CD14-positive monocyte (primary cell): Measurements from ENCODE around the gene TMEM218. TPM values are rescaled to one million over a fixed set of nuclear protein-coding genes. Genes with fewer than 3 reads are reported as not detected.
A peak's percentile ranks its signal among the peaks of the same experiment; 100 is the strongest.

ENCODE experiments used
- DNase-seq, 3 donors: peaks; one replicate each; pipeline ENCODE4 v3.0.0-alpha.2; 2011 to 2022
- H2AFZ ChIP-seq: 2 replicates; pipeline ENCODE4 v1.6.0; 2012; ENCODE audit warnings: mild to moderate bottlenecking, low read depth, low read length, inconsistent platforms; ENCODE audit not compliant: insufficient read depth, poor library complexity, severe bottlenecking
- H3K27ac ChIP-seq, 2 donors: 1 replicate in 1 of 2; 2 replicates in 1 of 2; pipeline ENCODE4 v1.5.1; 2012 to 2013; ENCODE audit warnings: low read length in 2 of 2, control low read depth in 1 of 2, inconsistent platforms in 1 of 2, low read depth in 1 of 2, mild to moderate bottlenecking in 1 of 2
- H3K27me3 ChIP-seq, 2 donors: one replicate each; pipeline versions ENCODE4 v1.6.0 to v1.6.1; 2011 to 2013; ENCODE audit warnings: low read length in 2 of 2; ENCODE audit not compliant: control insufficient read depth in 2 of 2, insufficient read depth in 2 of 2
- H3K36me3 ChIP-seq, 2 donors: replicated peaks in 1 of 2; 1 replicate in 1 of 2; 2 replicates in 1 of 2; pipeline versions ENCODE4 v1.5.1 to v1.6.1; 2012 to 2013; ENCODE audit warnings: low read length in 2 of 2, control low read depth in 1 of 2, inconsistent platforms in 1 of 2, mild to moderate bottlenecking in 1 of 2; ENCODE audit not compliant: insufficient read depth in 2 of 2, control insufficient read depth in 1 of 2
- H3K4me1 ChIP-seq, 2 donors: 1 replicate in 1 of 2; 2 replicates in 1 of 2; pipeline versions ENCODE4 v1.5.1 to v1.6.1; 2012 to 2013; ENCODE audit warnings: low read length in 2 of 2, control low read depth in 1 of 2, inconsistent platforms in 1 of 2, mild to moderate bottlenecking in 1 of 2, moderate library complexity in 1 of 2; ENCODE audit not compliant: insufficient read depth in 2 of 2, control insufficient read depth in 1 of 2
- H3K4me2 ChIP-seq: replicated peaks from 2 replicates; pipeline ENCODE3; 2012; ENCODE audit warnings: low read length, moderate library complexity, mild to moderate bottlenecking; ENCODE audit not compliant: poor library complexity, severe bottlenecking; ENCODE audit errors: extremely low read depth
- H3K4me3 ChIP-seq, 3 experiments: fragments of 200-600 bp in 1 of 3; sonication (generic) in 1 of 3; replicated peaks in 1 of 3; 1 replicate in 2 of 3; 2 replicates in 1 of 3; pipeline ENCODE4 v1.5.1; 2011 to 2013; ENCODE audit warnings: low read length in 3 of 3, mild to moderate bottlenecking in 3 of 3, control low read depth in 2 of 3, low read depth in 2 of 3, inconsistent platforms in 1 of 3, moderate library complexity in 1 of 3
- H3K79me2 ChIP-seq: 2 replicates; pipeline ENCODE4 v1.6.0; 2012; ENCODE audit warnings: mild to moderate bottlenecking, control low read depth, inconsistent platforms, low read length, moderate library complexity; ENCODE audit not compliant: insufficient read depth
- H3K9ac ChIP-seq: 2 replicates; pipeline ENCODE4 v1.6.0; 2017; ENCODE audit warnings: low read length, mild to moderate bottlenecking; ENCODE audit not compliant: insufficient read depth, poor library complexity, severe bottlenecking
- H3K9me3 ChIP-seq, 2 donors: replicated peaks in 1 of 2; 1 replicate in 1 of 2; 2 replicates in 1 of 2; pipeline versions ENCODE4 v1.5.1 to v1.6.1; 2012 to 2013; ENCODE audit warnings: low read length in 2 of 2, control low read depth in 1 of 2; ENCODE audit not compliant: control insufficient read depth in 1 of 2, insufficient read depth in 1 of 2
- H4K20me1 ChIP-seq: 2 replicates; pipeline ENCODE4 v1.6.0; 2012; ENCODE audit warnings: mild to moderate bottlenecking, low read length, control low read depth, moderate library complexity; ENCODE audit not compliant: insufficient read depth
- H3K27ac Mint-ChIP-seq, 7 donors: one replicate each; pipeline ENCODE4 v1.8.0; 2020; ENCODE audit warnings: mild to moderate bottlenecking in 7 of 7, mixed read lengths in 7 of 7, moderate library complexity in 6 of 7, inconsistent platforms in 2 of 7
- H3K27me3 Mint-ChIP-seq, 3 donors: one replicate each; pipeline ENCODE4 v1.8.0; 2021 to 2022; ENCODE audit warnings: low read depth in 3 of 3, mild to moderate bottlenecking in 3 of 3, mixed read lengths in 3 of 3, moderate library complexity in 3 of 3, inconsistent platforms in 1 of 3
- H3K36me3 Mint-ChIP-seq, 2 donors: one replicate each; pipeline ENCODE4 v1.8.0; 2020; ENCODE audit warnings: mixed read lengths in 2 of 2, inconsistent platforms in 1 of 2, mild to moderate bottlenecking in 1 of 2
- H3K4me1 Mint-ChIP-seq: one replicate; pipeline ENCODE4 v1.8.0; 2020; ENCODE audit warnings: mild to moderate bottlenecking, mixed read lengths
- H3K4me3 Mint-ChIP-seq, 2 donors: one replicate each; pipeline ENCODE4 v1.8.0; 2020; ENCODE audit warnings: mild to moderate bottlenecking in 2 of 2, mixed read lengths in 2 of 2, moderate library complexity in 1 of 2
- H3K9me3 Mint-ChIP-seq, 7 donors: one replicate each; pipeline ENCODE4 v1.8.0; 2020 to 2022; ENCODE audit warnings: mixed read lengths in 7 of 7, mild to moderate bottlenecking in 6 of 7, moderate library complexity in 6 of 7, inconsistent platforms in 2 of 7
- WGBS: methylation state at CpG from one replicate; pipeline ENCODE4 v1.1.5; 2013; ENCODE audit warnings: missing lambda C conversion rate; ENCODE audit not compliant: insufficient coverage; 5-methylcytosine and 5-hydroxymethylcytosine counted together
- intact Hi-C, 2 donors: fragments of 100-400 bp; cut with micrococcal nuclease; formaldehyde crosslinking; loops; one replicate each; pipeline versions ENCODE4 v1.15.0 to v1.15.1; 2023
- polyA plus RNA-seq, 3 donors: library from polyadenylated mRNA; depleted of rRNA in 1 of 3; unstranded in 2 of 3; stranded (reverse) in 1 of 3; fragments of 300-500 nt in 2 of 3; fragments of >200 nt in 1 of 3; fragmentation: Illumina TruSeq in 2 of 3; gene quantifications; 1 replicate in 2 of 3; 2 replicates in 1 of 3; pipeline ENCODE4 v1.2.3, GENCODE V29; 2012 to 2021
- TF ChIP-seq, protein P1 (sequence below): fragments of 200-600 bp; IDR thresholded peaks from one replicate; pipeline ENCODE4 v1.8.0; 2022; ENCODE audit warnings: antibody characterized with exemption, mild to moderate bottlenecking

Gene TMEM218
- polyA plus RNA-seq, 3 donors = 40.3 to 57.7 (median 55.7) TPM

DNA sequence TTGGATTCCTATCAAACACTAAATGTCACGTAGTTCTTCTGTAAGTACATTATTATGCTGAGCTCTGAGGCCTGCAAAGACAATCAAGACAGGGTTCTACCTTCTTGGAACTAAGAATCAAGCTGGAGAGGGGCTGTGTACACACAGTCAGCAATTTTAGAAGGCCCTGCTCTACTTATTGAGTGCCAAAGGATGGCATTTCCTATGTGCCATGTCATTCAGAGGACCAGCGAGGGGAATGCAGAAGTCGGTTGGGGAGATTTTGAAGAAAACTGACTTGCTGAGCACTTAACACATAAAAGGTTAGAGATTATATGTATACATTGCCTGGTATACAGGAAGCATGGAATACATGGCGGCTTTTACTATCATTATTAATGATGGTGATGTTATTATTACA, 43.1 kb downstream of the TMEM218 start:
- no peaks in the 10 kb centered on the region for H3K27me3 ChIP-seq
- H3K4me3 ChIP-seq = peak overlapping the region in 1 of 3 experiments; percentile 33
- H3K4me1 Mint-ChIP-seq = peaks cover 87% of the 10 kb centered on the region
- peak; percentile 47 to 73 (median 62) for DNase-seq
- H3K27ac ChIP-seq = peak overlapping the region in 1 of 2 donors; percentile 99
- intact Hi-C loops = loop anchor here in 1 of 2 donors (10.0 kb wide), 1 partner anchor 114 kb away; the partner anchor contains the start of gene CCDC15
- H3K27ac Mint-ChIP-seq = peak overlapping the region; percentile 82 to 100 (median 99)
- no peaks in the 10 kb centered on the region for H3K36me3 ChIP-seq
- peaks cover 0 to 5% (median 1%) of the 10 kb centered on the region in 3 donors for H3K27me3 Mint-ChIP-seq
- H3K9me3 ChIP-seq = no peaks in the 10 kb centered on the region
- H3K9me3 Mint-ChIP-seq = peaks cover 0 to 2% (median 0%) of the 10 kb centered on the region in 7 donors
- no peak overlapping the region for H3K9ac ChIP-seq
- TF ChIP-seq, protein P1, sequence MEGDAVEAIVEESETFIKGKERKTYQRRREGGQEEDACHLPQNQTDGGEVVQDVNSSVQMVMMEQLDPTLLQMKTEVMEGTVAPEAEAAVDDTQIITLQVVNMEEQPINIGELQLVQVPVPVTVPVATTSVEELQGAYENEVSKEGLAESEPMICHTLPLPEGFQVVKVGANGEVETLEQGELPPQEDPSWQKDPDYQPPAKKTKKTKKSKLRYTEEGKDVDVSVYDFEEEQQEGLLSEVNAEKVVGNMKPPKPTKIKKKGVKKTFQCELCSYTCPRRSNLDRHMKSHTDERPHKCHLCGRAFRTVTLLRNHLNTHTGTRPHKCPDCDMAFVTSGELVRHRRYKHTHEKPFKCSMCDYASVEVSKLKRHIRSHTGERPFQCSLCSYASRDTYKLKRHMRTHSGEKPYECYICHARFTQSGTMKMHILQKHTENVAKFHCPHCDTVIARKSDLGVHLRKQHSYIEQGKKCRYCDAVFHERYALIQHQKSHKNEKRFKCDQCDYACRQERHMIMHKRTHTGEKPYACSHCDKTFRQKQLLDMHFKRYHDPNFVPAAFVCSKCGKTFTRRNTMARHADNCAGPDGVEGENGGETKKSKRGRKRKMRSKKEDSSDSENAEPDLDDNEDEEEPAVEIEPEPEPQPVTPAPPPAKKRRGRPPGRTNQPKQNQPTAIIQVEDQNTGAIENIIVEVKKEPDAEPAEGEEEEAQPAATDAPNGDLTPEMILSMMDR = no peak
- H3K4me3 Mint-ChIP-seq = no peak overlapping the region
- no CpG with 5 or more reads among the region's 4 CpGs for WGBS
- H4K20me1 ChIP-seq = no peaks in the 10 kb centered on the region
- peaks cover 87 to 96% of the 10 kb centered on the region in 2 donors for H3K4me1 ChIP-seq
- peaks cover 76% of the 10 kb centered on the region for H3K79me2 ChIP-seq
- no peak overlapping the region for H2AFZ ChIP-seq
- H3K36me3 Mint-ChIP-seq = peaks cover 30 to 43% of the 10 kb centered on the region in 2 donors
- peak overlapping the region; percentile 26 for H3K4me2 ChIP-seq

GRCh38 chr11:125064070-125064469, 47.4 kb downstream of the TMEM218 start:
- 100% methylated on average over 1 of the region's 7 CpGs for WGBS
- Histone ChIP-seq H3K4me2 (peak overlapping the region; percentile 86), H3K4me1 (peaks cover 51 to 63% of the 10 kb centered on the region in 2 donors), H2AFZ (no peak overlapping the region), H3K27ac (peak overlapping the region; percentile 93), H3K36me3 (no peaks in the 10 kb centered on the region), H3K4me3 (peak overlapping the region; percentile 60 to 80 (median 75)), H3K79me2 (peaks cover 51% of the 10 kb centered on the region), H3K9ac (peak overlapping the region; percentile 98), H4K20me1 (no peaks in the 10 kb centered on the region), H3K9me3 (no peaks in the 10 kb centered on the region), H3K27me3 (no peaks in the 10 kb centered on the region)
- H3K4me1 Mint-ChIP-seq = peaks cover 55% of the 10 kb centered on the region
- intact Hi-C loops = loop anchor here (5.0 to 10.0 kb wide), 3 partner anchors 48 to 109 kb away; partner anchors contain the start of genes CCDC15 (in 1 of the 2) and TMEM218 (in 1 of the 2)
- TF ChIP-seq, protein P1 = no peak
- H3K27ac Mint-ChIP-seq = peak overlapping the region; percentile 89 to 96 (median 93)
- DNase-seq = peak in 1 of 3 donors; percentile 3
- peaks cover 1 to 6% (median 5%) of the 10 kb centered on the region in 3 donors for H3K27me3 Mint-ChIP-seq
- H3K9me3 Mint-ChIP-seq = no peaks in the 10 kb centered on the region
- H3K4me3 Mint-ChIP-seq = peak overlapping the region; percentile 86 to 92
- peaks cover 16 to 17% of the 10 kb centered on the region in 2 donors for H3K36me3 Mint-ChIP-seq
